ENCODE measurements around the gene FRAT2.

The FRAT2 gene

DNA sequence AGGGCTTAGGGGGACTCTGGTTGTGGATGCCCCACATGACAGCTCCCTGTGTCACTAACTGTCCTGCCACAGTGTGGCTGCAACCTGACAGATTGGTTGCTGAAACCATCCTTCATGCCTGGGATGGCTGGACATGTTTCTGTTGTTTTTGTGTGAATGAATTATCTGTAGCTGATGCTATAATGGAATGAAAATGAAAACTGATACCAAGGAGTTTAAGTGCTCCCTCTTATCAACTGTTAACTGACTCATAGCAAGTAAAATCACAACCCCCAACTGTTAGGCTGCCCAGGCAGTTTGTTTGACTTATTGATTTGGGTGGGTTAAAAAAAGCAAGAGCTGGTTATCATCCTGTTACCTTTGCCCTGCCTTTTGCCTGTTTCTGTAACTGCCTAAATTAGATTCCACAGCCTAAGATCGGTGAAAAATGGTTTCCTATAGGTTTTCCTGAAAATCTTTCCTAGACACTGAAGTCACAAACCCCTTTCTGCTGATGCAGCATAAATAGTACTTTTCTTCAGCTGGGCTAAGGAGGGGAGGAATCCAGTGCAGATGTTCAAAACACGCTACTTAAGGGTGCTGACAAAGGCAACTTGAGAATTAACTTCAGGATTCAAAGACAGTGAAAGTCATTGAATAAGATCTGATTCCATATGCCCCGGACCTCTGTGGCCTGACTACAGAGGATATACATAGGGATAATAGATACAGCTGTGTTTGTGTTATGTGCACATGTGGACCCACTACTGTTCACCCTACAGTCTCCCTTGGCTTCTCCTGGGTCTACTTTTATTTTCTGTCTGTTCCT lies 5.7 kb downstream of the FRAT2 start:
- H3K4me3 ChIP-seq (ENCODE audit: low read length) = no peak overlapping the region
- no peak for DNase-seq (ENCODE audit: low read depth)
- TF ChIP-seq, protein P1, sequence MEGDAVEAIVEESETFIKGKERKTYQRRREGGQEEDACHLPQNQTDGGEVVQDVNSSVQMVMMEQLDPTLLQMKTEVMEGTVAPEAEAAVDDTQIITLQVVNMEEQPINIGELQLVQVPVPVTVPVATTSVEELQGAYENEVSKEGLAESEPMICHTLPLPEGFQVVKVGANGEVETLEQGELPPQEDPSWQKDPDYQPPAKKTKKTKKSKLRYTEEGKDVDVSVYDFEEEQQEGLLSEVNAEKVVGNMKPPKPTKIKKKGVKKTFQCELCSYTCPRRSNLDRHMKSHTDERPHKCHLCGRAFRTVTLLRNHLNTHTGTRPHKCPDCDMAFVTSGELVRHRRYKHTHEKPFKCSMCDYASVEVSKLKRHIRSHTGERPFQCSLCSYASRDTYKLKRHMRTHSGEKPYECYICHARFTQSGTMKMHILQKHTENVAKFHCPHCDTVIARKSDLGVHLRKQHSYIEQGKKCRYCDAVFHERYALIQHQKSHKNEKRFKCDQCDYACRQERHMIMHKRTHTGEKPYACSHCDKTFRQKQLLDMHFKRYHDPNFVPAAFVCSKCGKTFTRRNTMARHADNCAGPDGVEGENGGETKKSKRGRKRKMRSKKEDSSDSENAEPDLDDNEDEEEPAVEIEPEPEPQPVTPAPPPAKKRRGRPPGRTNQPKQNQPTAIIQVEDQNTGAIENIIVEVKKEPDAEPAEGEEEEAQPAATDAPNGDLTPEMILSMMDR (IDR thresholded peaks at IDR 0.05; ENCODE audit: insufficient read depth, low read depth, low read length, missing control alignments) = no peak

DNA sequence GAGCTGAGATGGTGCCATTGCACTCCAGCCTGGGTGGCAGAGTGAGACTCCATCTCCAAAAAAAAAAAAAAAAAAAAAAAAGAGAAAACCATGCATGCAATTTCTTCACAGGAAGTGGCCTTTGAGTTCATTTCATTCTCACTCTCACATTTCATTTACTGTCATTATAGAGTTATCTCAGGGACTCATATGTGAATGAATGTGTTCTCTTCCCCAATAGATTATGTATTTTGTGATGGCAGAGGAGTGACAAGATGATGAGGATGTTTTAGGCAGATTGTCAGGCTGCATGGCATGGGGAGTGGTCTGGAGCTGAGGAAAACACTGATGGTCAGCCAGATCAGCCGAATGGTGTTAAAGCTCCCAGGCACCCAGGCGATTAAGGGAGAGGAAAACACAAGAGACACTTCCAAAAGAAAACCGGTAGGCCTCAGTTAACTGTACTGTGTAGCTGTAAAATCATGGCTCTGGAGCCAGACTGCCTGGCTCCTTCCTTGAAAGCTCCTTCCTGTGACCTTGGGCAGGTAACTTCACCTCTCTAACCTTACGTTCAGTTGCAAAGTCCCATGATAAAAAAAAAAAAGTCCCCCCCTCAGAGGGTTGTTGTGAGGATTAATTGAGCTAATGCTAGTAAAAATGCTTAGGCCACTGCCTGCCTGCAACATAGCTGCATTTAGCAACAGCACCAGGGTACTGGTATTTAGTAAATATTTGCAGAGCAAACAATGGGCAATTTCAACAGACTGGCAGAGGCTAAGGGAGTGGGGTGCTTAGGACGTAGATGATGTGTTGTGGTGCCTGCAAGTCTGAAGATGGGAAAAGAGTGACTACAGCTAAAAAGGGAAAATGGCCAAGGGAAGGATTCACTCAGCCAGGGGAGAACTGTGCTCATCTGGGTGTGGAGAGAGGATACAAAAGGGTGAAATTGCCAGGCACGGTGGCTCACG lies 6.9 kb downstream of the FRAT2 start:
- no peak for DNase-seq (ENCODE audit: low read depth)
- TF ChIP-seq, protein P1 (IDR thresholded peaks at IDR 0.05; ENCODE audit: insufficient read depth, low read depth, low read length, missing control alignments) = no peak
- H3K4me3 ChIP-seq (ENCODE audit: low read length) = no peak overlapping the region

DNA sequence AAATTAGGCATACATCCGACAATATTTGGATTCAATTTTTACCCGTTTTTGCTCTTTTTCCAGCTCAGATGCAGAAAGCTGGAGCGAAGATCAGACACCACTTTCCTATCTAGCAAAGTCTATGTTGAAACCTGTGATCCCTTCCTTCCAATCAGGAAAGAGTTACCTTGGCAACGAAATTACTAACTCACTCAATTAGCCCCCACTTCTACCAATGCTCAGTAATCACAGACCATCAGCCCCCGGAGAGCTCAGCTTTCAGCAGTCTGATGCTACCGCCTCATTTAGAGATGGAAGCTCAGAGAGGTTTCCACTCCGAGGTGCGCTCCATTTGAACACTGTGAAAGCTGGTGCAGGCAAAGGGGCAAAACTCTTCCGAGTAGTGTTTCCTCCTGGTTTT lies 8.8 kb downstream of the FRAT2 start:
- TF ChIP-seq, protein P1 (IDR thresholded peaks at IDR 0.05; ENCODE audit: insufficient read depth, low read depth, low read length, missing control alignments) = no peak
- H3K4me3 ChIP-seq (ENCODE audit: low read length) = no peak overlapping the region
- no peak for DNase-seq (ENCODE audit: low read depth)

DNA sequence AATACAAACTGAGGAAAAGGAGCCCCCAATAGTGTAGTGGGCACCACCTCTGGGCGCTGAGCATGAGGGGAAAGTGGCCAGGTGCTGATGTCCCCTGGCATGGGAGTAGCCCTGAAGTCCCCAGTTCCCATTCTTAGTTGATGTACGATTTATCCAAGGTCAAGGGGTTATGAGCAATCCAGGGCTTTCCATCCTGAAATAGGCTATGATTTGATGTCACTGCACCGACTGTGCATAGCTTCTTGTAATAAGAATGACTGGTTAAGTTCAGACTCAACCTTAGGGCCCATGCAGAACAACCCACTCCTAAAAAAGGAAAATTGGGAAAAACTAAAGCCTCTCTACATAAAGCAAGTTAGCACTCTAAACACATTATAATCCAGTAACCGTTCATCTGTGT lies 11.0 kb downstream of the FRAT2 start:
- no peak overlapping the region for H3K4me3 ChIP-seq (ENCODE audit: low read length)
- TF ChIP-seq, protein P1 (IDR thresholded peaks at IDR 0.05; ENCODE audit: insufficient read depth, low read depth, low read length, missing control alignments) = no peak
- DNase-seq (ENCODE audit: low read depth) = no peak

DNA sequence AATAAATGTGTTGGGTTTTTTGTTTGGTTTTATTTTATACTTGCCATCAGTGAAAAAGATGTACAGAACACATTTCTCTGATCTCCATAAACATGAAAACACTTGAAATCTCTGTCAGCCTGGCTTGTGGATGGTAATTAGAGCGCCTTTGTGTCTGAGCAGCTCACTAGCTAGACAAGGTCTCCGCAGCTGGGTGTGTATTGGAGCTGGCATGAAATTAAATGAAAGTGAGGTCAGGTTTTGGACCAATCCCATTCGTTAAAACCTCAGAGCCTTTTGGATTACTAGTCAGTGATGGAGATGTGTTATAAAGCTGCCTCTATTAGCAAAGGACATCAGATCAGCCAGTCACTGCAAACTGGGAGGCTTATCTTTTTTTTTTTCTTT lies 12.7 kb downstream of the FRAT2 start:
- TF ChIP-seq, protein P1 (IDR thresholded peaks at IDR 0.05; ENCODE audit: insufficient read depth, low read depth, low read length, missing control alignments) = no peak
- H3K4me3 ChIP-seq (ENCODE audit: low read length) = no peak overlapping the region

DNA sequence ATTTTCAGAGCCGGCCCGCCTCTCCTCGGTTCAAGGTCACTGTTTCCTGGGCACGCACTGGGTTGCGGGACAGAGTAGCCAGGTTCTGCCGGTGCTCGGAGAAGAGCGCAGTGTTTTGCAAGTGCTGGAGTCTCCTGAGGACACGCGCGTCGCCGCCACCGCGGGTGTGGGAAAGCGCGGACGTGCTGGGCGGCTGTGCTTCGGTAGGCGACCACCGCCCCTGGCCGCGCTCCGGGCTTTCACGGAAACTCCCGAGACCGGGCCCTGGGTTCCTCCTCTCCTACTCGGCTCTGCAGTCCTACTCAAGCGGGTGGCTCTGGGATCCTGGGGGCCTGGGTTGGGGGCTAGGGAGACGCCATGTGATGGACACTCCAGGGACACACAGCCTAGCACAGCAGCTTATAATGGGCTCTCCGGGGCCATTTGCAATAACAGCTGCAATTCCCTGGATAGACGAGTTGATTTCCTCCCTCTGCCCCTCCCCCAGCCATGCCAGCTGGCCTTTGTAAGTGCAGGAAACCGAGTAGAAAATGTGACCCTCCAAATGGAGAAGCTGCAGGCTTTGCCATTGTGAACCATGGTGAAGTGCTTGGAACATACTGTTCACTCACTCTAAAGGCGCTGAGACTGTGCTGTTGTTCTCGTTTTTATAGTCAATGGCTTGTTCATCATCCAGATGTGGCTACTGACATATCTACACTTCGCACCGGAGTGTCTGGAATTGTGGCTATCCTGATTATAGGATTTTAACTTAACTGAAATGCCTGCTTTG lies 13.3 kb downstream of the FRAT2 start:
- H3K4me3 ChIP-seq (ENCODE audit: low read length) = no peak overlapping the region
- TF ChIP-seq, protein P1 (IDR thresholded peaks at IDR 0.05; ENCODE audit: insufficient read depth, low read depth, low read length, missing control alignments) = no peak
- no peak for DNase-seq (ENCODE audit: low read depth)

More for the DNA sequence above, 12.7 kb downstream of the FRAT2 start:
- DNase-seq (ENCODE audit: low read depth) = no peak

All from epithelial cell of esophagus (primary cell).